Neuron (in vitro differentiated cells): Measurements from ENCODE around the gene SLC3A2.

Experiments
- H2AFZ ChIP-seq: one replicate; pipeline ENCODE4 v1.6.1; 2013; ENCODE audit warnings: low read depth, mild to moderate bottlenecking, inconsistent platforms, low read length, moderate library complexity
- H3K27me3 ChIP-seq: one replicate; pipeline ENCODE4 v1.6.1; 2013; ENCODE audit warnings: low read length; ENCODE audit not compliant: insufficient read depth
- H3K36me3 ChIP-seq: one replicate; pipeline ENCODE4 v1.6.1; 2013; ENCODE audit warnings: low read length; ENCODE audit not compliant: insufficient read depth
- H3K4me1 ChIP-seq: one replicate; pipeline ENCODE4 v1.6.1; 2013; ENCODE audit warnings: low read length; ENCODE audit not compliant: insufficient read depth
- H3K4me3 ChIP-seq: 2 replicates; pipeline ENCODE4 v1.5.1; 2013; ENCODE audit warnings: mild to moderate bottlenecking, low read length, moderate library complexity
- H3K9me3 ChIP-seq: one replicate; pipeline ENCODE4 v1.6.1; 2013; ENCODE audit warnings: low read length

SLC3A2 gene

DNA sequence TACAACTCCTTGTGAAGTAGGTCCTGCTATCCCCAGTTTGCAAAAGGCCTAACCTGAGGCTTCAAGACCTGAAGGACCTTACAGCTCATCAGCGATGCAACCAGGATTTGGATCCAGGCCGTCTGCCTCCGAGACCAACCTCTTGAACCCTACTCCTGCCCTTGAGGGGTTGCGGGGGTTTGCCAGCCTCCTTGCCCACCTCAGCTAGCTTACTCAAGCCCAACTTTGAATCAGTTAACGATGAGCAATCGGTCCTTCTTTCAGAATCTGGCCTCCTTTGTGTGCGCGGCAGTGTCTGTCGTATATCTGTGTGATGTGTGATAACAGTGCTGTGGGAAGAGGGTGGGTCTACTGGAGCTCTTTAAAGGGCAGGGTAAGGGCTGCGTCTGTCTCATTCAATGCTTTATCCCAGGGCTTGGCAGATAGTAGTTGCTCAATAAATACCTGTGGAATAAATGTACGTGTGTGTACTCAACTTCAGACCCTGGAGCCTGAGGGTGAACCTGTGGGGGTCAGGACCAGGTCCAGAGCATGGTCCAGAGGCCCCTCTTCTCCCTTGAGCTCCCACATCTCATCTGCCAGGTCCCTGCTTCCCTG, 37.3 kb downstream of the SLC3A2 start:
- H2AFZ ChIP-seq: no peak overlapping the region
- H3K9me3 ChIP-seq: peaks cover 3% of the 10 kb centered on the region
- H3K4me1 ChIP-seq: no peaks in the 10 kb centered on the region
- no peak overlapping the region for H3K4me3 ChIP-seq
- H3K27me3 ChIP-seq: peaks cover 35% of the 10 kb centered on the region
- no peaks in the 10 kb centered on the region for H3K36me3 ChIP-seq

DNA sequence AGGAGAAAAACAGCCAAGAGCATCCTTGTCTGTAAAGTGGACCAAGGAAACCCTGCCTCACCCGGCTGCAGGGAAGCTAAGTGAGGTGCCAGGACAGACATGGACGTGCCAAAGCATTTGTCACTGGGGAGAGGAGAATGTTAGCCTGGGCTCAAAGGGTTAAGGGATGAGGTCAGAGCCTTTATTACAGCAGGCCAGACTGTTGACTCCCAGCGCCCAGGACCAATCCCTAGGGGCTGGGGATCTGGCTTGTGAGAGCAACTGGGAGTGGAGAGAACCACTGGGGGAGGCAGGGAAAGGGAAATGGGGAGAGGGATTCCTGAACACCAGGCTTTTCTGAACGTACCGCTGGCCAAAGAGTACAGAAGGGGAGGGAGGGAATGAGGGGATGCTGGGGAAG, 37.8 kb downstream of the SLC3A2 start:
- Histone ChIP-seq H3K9me3 (peaks cover 4% of the 10 kb centered on the region), H2AFZ (no peak overlapping the region), H3K4me1 (no peaks in the 10 kb centered on the region), H3K4me3 (no peak overlapping the region), H3K36me3 (no peaks in the 10 kb centered on the region), H3K27me3 (peaks cover 40% of the 10 kb centered on the region)

DNA sequence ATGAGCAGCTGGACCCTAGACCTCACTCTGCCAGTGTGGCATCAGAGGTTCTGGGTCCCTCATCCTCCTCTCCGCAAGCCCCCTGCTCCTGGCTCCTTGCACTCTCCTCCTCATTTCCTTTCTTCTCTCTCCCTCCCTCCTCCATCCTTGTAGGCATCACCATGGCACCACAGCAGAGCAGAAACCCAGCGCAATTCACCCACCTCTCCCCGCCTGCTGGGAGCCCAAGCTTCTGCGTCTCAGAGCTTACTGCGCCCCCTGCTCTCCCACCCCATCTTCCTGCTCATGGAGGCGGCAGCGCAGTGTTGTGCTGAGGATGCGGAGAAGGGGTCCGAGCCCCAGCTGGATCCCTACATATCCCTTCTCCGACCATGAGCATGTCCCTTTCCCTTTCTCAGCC, 38.8 kb downstream of the SLC3A2 start:
- no peaks in the 10 kb centered on the region for H3K4me1 ChIP-seq
- no peak overlapping the region for H2AFZ ChIP-seq
- no peaks in the 10 kb centered on the region for H3K36me3 ChIP-seq
- no peak overlapping the region for H3K4me3 ChIP-seq
- H3K27me3 ChIP-seq: peaks cover 47% of the 10 kb centered on the region
- peaks cover 4% of the 10 kb centered on the region for H3K9me3 ChIP-seq

DNA sequence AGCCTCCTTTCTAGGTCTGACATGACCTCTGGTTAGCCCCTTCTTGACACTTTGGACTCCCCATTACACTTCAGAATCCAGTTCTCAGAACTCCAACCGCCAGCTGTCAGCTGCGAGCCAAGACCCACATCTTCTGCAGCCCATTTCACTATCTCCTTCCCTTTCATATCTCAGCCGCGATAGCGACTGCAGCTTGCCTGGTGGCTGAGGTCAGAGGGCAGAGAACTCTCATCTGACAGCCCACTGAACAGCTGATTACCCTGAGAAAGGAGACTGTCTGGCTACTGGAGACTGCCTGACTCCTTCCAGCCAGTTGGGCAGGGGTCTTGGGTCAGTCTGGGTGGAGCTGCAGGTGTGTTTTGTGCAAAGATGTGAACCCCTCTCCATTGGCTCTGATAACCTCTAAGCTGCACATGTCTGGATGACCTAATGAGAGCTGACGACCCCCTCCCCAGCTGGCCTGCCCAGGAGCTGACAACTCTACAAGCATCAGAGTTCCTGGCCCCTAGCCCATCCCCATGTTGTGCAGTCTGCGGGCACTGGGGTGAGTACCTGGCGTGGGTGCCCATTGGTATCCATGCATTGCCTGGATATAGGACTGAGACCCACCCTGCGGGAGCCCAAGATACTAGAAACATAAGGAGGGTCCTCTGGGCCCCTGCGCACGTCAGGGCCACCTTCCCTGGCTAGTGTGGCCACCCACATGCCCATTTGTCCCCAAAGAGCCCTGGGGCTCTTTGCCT, 39.4 kb downstream of the SLC3A2 start:
- Histone ChIP-seq H2AFZ (no peak overlapping the region), H3K36me3 (no peaks in the 10 kb centered on the region), H3K9me3 (peaks cover 4% of the 10 kb centered on the region), H3K27me3 (peaks cover 47% of the 10 kb centered on the region), H3K4me3 (no peak overlapping the region), H3K4me1 (no peaks in the 10 kb centered on the region)

DNA sequence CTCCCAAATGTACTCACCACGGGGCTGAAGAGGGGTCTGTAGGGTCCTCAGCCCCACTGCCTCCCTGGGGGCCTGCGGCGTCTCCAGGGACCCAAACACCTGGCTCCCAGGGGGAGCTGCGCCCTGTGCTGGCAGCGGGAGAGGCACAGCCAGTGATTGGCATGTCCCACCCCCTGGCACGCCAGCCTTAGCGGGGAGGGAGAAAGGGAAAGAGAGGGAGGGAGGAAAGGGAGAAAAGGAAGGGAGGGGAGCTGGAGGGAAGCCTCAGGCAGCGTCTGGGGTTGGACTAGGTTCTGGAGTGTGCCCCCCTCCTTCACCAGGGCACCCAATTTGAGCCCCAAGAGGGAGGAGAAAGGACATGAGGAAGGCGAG, 40.5 kb downstream of the SLC3A2 start, which contains the start of gene CHRM1:
TSS of gene CHRM1 (minus strand) at position 163 of the 372 bp plus-strand sequence. CDS start 10,263 bp downstream, outside the sequence.
- Histone ChIP-seq H3K27me3 (peaks cover 58% of the 10 kb centered on the region), H3K4me1 (peaks cover 6% of the 10 kb centered on the region)

DNA sequence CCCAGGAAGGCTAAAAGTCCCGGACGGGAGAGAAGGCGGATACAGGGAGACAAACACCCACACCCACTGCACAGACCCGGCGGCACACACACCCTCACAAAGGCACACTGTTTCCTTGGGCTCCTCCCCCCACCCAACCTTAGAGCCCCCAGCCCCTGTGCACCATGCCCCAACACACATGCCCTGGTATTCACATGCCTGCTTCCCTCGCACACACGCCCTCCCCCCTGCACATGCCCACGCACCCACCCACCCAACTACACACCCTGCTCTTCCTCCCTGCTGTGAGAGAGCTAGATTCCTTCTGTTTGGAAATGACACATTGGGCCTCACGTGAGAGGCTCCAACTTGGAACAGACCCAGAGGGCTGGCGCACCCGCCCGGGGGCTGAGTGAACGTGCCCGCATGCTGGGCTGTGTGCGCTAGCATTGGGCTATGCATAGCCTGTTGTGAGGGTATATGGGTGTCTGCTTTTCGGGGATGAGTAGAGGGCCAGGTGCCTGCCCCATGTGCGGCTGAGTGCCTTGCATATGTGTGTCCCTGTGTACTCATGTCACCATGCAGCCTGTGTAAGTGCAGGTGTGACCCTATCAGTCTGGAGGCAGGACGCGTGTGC, 41.0 kb downstream of the SLC3A2 start:
- no peak overlapping the region for H3K4me3 ChIP-seq
- peaks cover 63% of the 10 kb centered on the region for H3K27me3 ChIP-seq
- H3K36me3 ChIP-seq: no peaks in the 10 kb centered on the region
- peaks cover 7% of the 10 kb centered on the region for H3K4me1 ChIP-seq
- peaks cover 4% of the 10 kb centered on the region for H3K9me3 ChIP-seq
- H2AFZ ChIP-seq: no peak overlapping the region

More for the DNA sequence above, 40.5 kb downstream of the SLC3A2 start, which contains the start of gene CHRM1:
- Histone ChIP-seq H3K9me3 (peaks cover 4% of the 10 kb centered on the region), H3K36me3 (no peaks in the 10 kb centered on the region), H3K4me3 (no peak within 1 kb of the TSS), H2AFZ (no peak within 1 kb of the TSS)

DNA sequence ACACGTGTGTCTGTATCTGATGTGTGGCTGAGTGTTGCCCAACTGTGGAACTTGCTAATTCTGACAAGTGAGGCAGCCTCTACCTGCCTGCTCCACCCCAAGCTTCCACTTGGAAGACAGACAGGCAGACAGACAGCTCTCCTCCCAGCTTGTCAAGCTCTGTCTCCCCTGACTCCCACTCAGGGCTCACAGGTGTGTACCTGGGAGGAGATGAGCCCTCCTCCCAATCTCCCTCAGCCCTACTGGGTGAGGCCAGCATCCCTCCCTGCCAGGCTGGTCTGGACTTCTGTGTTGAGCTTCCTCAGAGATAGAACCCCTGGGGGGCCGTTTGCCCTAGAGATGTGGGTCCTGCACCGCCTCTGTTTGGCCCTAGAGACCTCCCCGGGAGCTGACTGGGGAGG, 41.5 kb downstream of the SLC3A2 start:
- Histone ChIP-seq H3K9me3 (peaks cover 4% of the 10 kb centered on the region), H2AFZ (no peak overlapping the region), H3K4me3 (no peak overlapping the region), H3K4me1 (peaks cover 7% of the 10 kb centered on the region), H3K27me3 (peaks cover 68% of the 10 kb centered on the region), H3K36me3 (no peaks in the 10 kb centered on the region)

DNA sequence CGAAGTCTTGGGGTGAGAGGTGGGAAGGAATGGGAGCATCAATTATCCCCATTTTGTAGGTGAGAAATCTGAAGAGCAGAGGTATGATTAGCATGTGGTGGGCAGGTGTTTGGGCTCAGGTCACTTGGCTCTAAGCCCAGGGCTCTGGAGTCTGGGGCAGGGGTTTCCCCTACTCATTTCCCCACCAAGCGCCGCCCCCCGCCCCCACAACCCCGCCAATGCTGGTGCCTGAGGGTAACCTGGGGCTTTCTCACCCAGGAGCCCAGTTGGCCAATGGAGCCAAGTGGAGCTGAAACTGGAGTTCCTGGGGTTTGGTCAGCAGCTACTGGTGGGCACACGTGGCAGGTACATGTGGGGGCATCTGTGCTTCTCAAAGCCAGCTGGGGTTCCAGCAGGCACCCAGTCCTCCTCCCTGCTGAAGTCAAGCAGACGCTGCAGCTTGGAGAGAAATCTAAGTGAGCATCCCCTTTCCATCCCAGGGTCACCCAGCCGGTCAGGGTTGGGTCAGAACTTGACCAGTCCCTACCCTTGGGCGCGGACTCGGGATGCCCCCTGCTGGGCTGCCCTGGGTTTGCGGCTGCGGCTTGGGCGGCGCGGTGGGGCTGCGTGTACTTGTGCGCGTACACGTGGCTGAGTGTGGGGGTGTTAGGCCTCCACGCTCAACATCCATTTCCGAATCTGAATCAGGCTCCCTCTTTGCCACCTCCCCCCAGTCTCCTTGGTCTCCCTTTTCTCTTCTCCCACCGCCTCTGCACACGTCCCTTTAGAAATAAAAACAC, 42.1 kb downstream of the SLC3A2 start:
- no peaks in the 10 kb centered on the region for H3K36me3 ChIP-seq
- H3K4me1 ChIP-seq: peaks cover 7% of the 10 kb centered on the region
- H3K4me3 ChIP-seq: no peak overlapping the region
- H3K9me3 ChIP-seq: peaks cover 4% of the 10 kb centered on the region
- H3K27me3 ChIP-seq: peaks cover 74% of the 10 kb centered on the region
- no peak overlapping the region for H2AFZ ChIP-seq

DNA sequence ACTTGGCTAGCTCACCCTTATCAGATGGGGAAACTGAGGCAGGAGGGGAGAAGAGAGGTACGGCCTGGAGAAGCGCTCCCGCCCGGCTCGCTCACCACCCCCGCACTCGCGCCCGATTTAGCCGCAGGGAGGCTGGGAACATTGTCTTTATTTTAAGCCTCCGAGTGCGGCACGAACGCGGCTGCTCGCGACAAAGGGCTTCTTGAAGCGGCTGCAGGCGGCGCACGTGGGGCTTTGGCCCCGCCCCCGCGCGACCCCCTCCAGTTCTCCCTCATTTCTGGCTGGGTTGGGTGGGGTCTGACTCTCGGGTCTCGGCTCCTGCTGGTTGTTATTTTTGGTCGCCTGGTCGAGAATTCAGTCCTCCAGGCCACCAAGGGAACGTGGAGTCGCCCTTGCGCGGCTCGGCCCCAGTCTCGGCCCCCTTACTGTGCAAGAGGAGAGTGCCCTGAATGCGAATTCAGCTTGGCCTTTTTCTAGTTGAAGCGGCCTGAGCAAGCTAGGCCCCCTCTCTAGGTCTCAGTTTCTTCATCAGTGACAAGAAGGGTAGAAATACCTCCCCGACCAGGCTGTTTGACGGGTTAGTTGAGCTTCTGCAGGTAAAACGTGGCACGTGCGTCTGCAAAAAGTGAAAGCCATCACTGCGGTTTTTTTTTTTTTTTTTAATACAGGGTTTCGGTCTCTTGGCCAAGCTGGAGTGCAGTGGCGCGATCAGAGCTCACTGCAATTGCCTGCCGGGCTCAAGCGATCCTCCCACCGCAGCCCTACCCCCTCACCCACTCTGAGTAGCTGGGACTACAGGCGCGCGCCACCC, 43.1 kb downstream of the SLC3A2 start:
- no peaks in the 10 kb centered on the region for H3K36me3 ChIP-seq
- H3K4me1 ChIP-seq: peaks cover 7% of the 10 kb centered on the region
- no peak overlapping the region for H3K4me3 ChIP-seq
- H2AFZ ChIP-seq: peak overlapping the region; percentile 16
- peaks cover 80% of the 10 kb centered on the region for H3K27me3 ChIP-seq
- peaks cover 4% of the 10 kb centered on the region for H3K9me3 ChIP-seq

DNA sequence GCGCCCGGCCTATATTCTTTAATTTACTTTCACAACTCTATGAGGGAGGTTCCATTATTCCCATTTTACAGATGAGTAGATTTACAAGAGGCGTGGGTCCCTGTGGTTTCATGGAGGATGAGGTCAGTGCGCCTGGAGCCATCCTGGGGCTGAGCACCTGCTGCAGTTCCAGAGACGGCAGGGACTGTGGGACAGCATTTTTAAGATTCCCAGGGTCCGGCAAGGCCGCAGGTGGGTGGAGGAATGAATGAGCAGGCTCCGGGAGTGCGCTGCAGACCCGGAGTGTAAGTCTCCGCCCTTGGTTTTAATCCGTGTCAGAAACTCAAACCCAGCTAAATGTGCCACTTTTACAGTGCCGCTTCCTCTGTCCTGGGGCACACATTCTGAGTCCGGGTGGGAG, 44.6 kb downstream of the SLC3A2 start:
- no peak overlapping the region for H3K4me3 ChIP-seq
- peaks cover 85% of the 10 kb centered on the region for H3K27me3 ChIP-seq
- no peaks in the 10 kb centered on the region for H3K36me3 ChIP-seq

DNA sequence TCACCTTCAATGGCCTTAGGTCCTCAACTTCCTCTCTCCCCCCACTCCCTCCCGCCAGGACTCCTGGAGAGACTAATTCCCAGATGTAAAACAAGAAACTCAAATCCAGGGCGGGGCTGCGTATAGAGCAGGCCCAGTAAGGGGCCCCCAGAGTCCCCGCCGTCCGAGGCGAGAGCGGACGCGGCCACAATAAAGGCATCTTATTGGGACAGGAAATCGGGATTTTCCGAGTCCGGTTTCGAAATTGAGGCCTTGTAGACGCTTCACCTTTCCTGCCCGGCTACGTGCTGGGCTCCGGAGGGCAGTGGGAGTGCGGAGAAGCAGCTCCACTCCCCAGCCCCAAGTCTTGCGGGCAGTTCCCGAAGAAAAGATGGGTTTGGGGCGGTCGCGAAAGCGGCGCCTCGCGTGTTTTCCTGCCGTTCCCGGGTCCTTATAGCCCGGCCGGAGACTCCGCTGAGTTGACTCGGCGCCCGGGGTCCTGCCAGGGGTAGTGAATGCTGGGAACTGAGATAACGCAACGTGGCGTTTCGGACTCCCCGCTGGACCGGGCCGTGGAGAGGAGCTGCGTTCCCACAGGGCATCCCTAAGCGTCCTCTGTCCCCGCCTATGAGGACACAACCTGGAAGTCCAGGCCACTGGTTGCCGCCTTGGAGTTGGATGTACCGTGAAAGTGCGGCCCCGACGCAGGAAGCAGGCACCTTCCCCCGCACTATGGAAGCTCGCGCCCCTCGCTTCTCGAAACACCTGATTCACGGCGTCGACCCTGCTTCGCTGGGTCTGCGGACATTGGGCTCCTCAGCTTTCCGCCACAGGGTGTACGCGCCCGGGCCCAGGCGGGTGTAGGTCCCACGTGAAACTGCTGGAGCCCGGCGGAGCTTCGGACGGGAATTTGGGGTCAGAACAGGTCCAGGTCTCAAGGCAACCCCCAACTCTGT, 45.3 kb downstream of the SLC3A2 start:
- no peaks in the 10 kb centered on the region for H3K36me3 ChIP-seq
- peaks cover 80% of the 10 kb centered on the region for H3K27me3 ChIP-seq
- H3K9me3 ChIP-seq: peaks cover 4% of the 10 kb centered on the region
- no peak overlapping the region for H3K4me3 ChIP-seq
- H3K4me1 ChIP-seq: peaks cover 7% of the 10 kb centered on the region
- no peak overlapping the region for H2AFZ ChIP-seq

More for the DNA sequence above, 44.6 kb downstream of the SLC3A2 start:
- H2AFZ ChIP-seq: no peak overlapping the region
- H3K4me1 ChIP-seq: peaks cover 7% of the 10 kb centered on the region
- H3K9me3 ChIP-seq: peaks cover 4% of the 10 kb centered on the region
